Gastrocnemius medialis (tissue), 4 donors: ENCODE measurements around the gene KLF16. TPM values are rescaled to one million over a fixed set of nuclear protein-coding genes. Genes with fewer than 3 reads are reported as not detected.
"Not testable (repeated sequence)": the region's sequence is repeated elsewhere in the genome, so short reads cannot be mapped to it uniquely, and the experiment has no call there.

Source experiments
- ATAC-seq, 2 donors: fragments of 150-250 bp; one replicate each; pipeline ENCODE4 v1.9.1; 2016
- DNase-seq, 2 donors: peaks; one replicate each; pipeline ENCODE4 v3.0.0-alpha.2; 2019
- H3K27ac ChIP-seq, 4 donors: fragments of 200-600 bp; sonication (generic); 1 replicate in 1 of 4; 2 replicates in 3 of 4; pipeline ENCODE4 v1.5.1; 2016 to 2018; ENCODE audit warnings: mild to moderate bottlenecking in 2 of 4, moderate library complexity in 1 of 4
- H3K27me3 ChIP-seq, 3 donors: fragments of 200-600 bp; sonication (generic) in 2 of 3; 1 replicate in 1 of 3; 2 replicates in 2 of 3; pipeline versions ENCODE4 v1.5.1 to v1.6.0; 2016 to 2019; ENCODE audit warnings: mild to moderate bottlenecking in 1 of 3, moderate library complexity in 1 of 3
- H3K36me3 ChIP-seq, 2 donors: fragments of 200-600 bp; sonication (generic) in 1 of 2; one replicate each; pipeline ENCODE4 v1.5.1; 2017 to 2018
- H3K4me1 ChIP-seq, 2 donors: fragments of 200-600 bp; sonication (generic) in 1 of 2; one replicate each; pipeline ENCODE4 v1.5.1; 2016 to 2017; ENCODE audit warnings: mild to moderate bottlenecking in 2 of 2
- H3K4me3 ChIP-seq, 4 donors: fragments of 200-600 bp; sonication (generic) in 3 of 4; 1 replicate in 1 of 4; 2 replicates in 3 of 4; pipeline ENCODE4 v1.5.1; 2016 to 2019; ENCODE audit warnings: mild to moderate bottlenecking in 2 of 4
- H3K9me3 ChIP-seq, 3 donors: fragments of 200-600 bp; sonication (generic) in 2 of 3; 1 replicate in 1 of 3; 2 replicates in 2 of 3; pipeline ENCODE4 v1.5.1; 2016 to 2019
- CTCF ChIP-seq, 5 experiments: fragments of 450-650 bp in 3 of 5; fragments of 200-600 bp in 2 of 5; sonication (generic) in 2 of 5; IDR thresholded peaks in 4 of 5; conservative IDR thresholded peaks in 1 of 5; 1 replicate in 4 of 5; 2 replicates in 1 of 5; pipeline ENCODE4 v1.5.1; 2016 to 2019; ENCODE audit warnings: antibody characterized with exemption in 5 of 5, mild to moderate bottlenecking in 3 of 5, moderate library complexity in 3 of 5
- POLR2A ChIP-seq, 2 donors: fragments of 450-650 bp; IDR thresholded peaks; one replicate each; pipeline ENCODE4 v1.6.1; 2017; ENCODE audit warnings: antibody characterized with exemption in 2 of 2, mild to moderate bottlenecking in 2 of 2, moderate library complexity in 2 of 2
- in situ Hi-C, 4 donors: fragments of 200-750 bp; cut with MboI; loops; one replicate each; pipeline versions ENCODE4 v1.15.0 to v1.8.0; 2017; ENCODE audit warnings: low sequenced_read_pairs in 4 of 4
- intact Hi-C: fragments of 100-400 bp; cut with DNase I; formaldehyde crosslinking; loops from one replicate; pipeline ENCODE4 v1.15.1; 2023; ENCODE audit warnings: low total_unique reads
- total RNA-seq, 4 donors: library from RNA; depleted of rRNA; stranded (reverse); fragments of >200 nt; gene quantifications; one replicate each; pipeline versions ENCODE4 v1.1.0 to v1.2.3, GENCODE V29; 2016

Gene KLF16
- total RNA-seq, 4 donors from 2014 or later, result 0.58 to 4.0 (median 1.4) TPM

GRCh38 chr19:1888385-1888784 is 25.0 kb upstream of the KLF16 start:
- no peak for ATAC-seq

GRCh38 chr19:1886360-1886759 is 23.0 kb upstream of the KLF16 start:
- H3K27ac ChIP-seq, H3K4me3 ChIP-seq, ATAC-seq, H3K9me3 ChIP-seq, in situ Hi-C loops, DNase-seq, H3K36me3 ChIP-seq, H3K27me3 ChIP-seq, intact Hi-C loops: not testable (repeated sequence)
- peaks cover 25 to 31% of the 10 kb centered on the region in 2 donors for H3K4me1 ChIP-seq

More at GRCh38 chr19:1888385-1888784, 25.0 kb upstream of the KLF16 start:
- intact Hi-C loops (no loop called here), in situ Hi-C loops (no loop called here)
- no peaks in the 10 kb centered on the region for H3K27me3 ChIP-seq
- no peak overlapping the region for H3K27ac ChIP-seq
- peaks cover 12 to 16% of the 10 kb centered on the region in 2 donors for H3K4me1 ChIP-seq
- no peaks in the 10 kb centered on the region for H3K9me3 ChIP-seq
- TF ChIP-seq CTCF (IDR thresholded peaks at IDR 0.05 in 4 of 5, conservative IDR thresholded peaks at IDR 0.05 in 1 of 5) (no peak), POLR2A (IDR thresholded peaks at IDR 0.05) (no peak)
- H3K4me3 ChIP-seq, result no peak overlapping the region
- no peaks in the 10 kb centered on the region for H3K36me3 ChIP-seq
- no peak for DNase-seq

GRCh38 chr19:1885398-1886119 is 22.2 kb upstream of the KLF16 start, which contains the start of gene ABHD17A:
Gene ABHD17A, minus strand, starts transcription at chr19:1885496. Its CDS starts 3,930 bp downstream, at chr19:1881566.
- H3K36me3 ChIP-seq, intact Hi-C loops, in situ Hi-C loops, H3K9me3 ChIP-seq, H3K27me3 ChIP-seq: not testable (repeated sequence)
- DNase-seq (peak; percentile 82 to 89), ATAC-seq (peak; percentile 89 to 96)
- H3K4me1 ChIP-seq, result peaks cover 25 to 34% of the 10 kb centered on the region in 2 donors
- peak; percentile 72 to 82 for TF ChIP-seq POLR2A (IDR thresholded peaks at IDR 0.05)
- peak within 1 kb of the TSS; percentile 78 to 98 (median 90) for H3K4me3 ChIP-seq
- peak within 1 kb of the TSS; percentile 74 to 86 (median 84) for H3K27ac ChIP-seq

- in situ Hi-C loops (no loop called here), intact Hi-C loops (no loop called here)
- Histone ChIP-seq H3K27me3 (no peaks in the 10 kb centered on the region), H3K4me3 (peak overlapping the region; percentile 78 to 98 (median 90)), H3K4me1 (peaks cover 29 to 37% of the 10 kb centered on the region in 2 donors), H3K9me3 (no peaks in the 10 kb centered on the region), H3K36me3 (no peaks in the 10 kb centered on the region), H3K27ac (peak overlapping the region; percentile 74 to 86 (median 84))
- DNase-seq (no peak), ATAC-seq (peak; percentile 27 to 45)
- no peak for TF ChIP-seq CTCF (IDR thresholded peaks at IDR 0.05 in 4 of 5, conservative IDR thresholded peaks at IDR 0.05 in 1 of 5)
- TF ChIP-seq POLR2A (IDR thresholded peaks at IDR 0.05), result no peak
Observed at GRCh38 chr19:1884719-1885334, 21.4 kb upstream of the KLF16 start.

- Histone ChIP-seq H3K27me3 (no peaks in the 10 kb centered on the region), H3K27ac (peak overlapping the region; percentile 74 to 86 (median 84)), H3K9me3 (no peaks in the 10 kb centered on the region), H3K36me3 (no peaks in the 10 kb centered on the region), H3K4me3 (peak overlapping the region; percentile 78 to 98 (median 90)), H3K4me1 (peaks cover 29 to 37% of the 10 kb centered on the region in 2 donors)
- TF ChIP-seq POLR2A (IDR thresholded peaks at IDR 0.05), result no peak
- TF ChIP-seq CTCF (IDR thresholded peaks at IDR 0.05 in 4 of 5, conservative IDR thresholded peaks at IDR 0.05 in 1 of 5), result no peak
- DNase-seq (no peak), ATAC-seq (no peak)
- intact Hi-C loops (no loop called here), in situ Hi-C loops (no loop called here)
Observed at GRCh38 chr19:1884291-1884718, 20.9 kb upstream of the KLF16 start.
